ENCODE results near the gene ALG9.

ALG9 gene

DNA sequence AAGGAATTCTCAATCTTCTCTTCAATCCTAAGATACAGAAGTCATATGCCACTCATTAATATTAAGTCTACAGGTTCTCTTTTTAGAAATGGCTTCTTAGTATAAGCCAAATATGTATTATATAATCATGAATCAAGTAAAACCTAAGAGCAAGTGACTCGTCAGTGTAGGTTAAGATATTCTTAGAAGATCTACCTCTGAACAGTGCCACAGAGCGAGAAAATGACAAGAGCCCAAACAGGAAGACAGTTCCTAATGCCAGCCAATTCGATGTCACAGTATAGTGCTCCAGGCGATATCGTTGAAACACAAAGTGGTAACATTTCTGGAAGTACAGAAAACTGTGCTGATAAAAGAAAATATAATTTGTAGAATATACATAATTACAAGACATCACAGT is 33.3 kb downstream of the ALG9 start:
- in situ Hi-C loops (cut with MboI; ENCODE audit: low pct_unique_long_range_greater_than_20kb, low sequenced_read_pairs, unreplicated experiment): no loop called here
- TF ChIP-seq, protein P1, sequence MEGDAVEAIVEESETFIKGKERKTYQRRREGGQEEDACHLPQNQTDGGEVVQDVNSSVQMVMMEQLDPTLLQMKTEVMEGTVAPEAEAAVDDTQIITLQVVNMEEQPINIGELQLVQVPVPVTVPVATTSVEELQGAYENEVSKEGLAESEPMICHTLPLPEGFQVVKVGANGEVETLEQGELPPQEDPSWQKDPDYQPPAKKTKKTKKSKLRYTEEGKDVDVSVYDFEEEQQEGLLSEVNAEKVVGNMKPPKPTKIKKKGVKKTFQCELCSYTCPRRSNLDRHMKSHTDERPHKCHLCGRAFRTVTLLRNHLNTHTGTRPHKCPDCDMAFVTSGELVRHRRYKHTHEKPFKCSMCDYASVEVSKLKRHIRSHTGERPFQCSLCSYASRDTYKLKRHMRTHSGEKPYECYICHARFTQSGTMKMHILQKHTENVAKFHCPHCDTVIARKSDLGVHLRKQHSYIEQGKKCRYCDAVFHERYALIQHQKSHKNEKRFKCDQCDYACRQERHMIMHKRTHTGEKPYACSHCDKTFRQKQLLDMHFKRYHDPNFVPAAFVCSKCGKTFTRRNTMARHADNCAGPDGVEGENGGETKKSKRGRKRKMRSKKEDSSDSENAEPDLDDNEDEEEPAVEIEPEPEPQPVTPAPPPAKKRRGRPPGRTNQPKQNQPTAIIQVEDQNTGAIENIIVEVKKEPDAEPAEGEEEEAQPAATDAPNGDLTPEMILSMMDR (IDR thresholded peaks at IDR 0.05; ENCODE audit: extremely low read depth, insufficient read depth, missing control alignments): no peak
- DNase-seq (ENCODE audit: low spot score): no peak

DNA sequence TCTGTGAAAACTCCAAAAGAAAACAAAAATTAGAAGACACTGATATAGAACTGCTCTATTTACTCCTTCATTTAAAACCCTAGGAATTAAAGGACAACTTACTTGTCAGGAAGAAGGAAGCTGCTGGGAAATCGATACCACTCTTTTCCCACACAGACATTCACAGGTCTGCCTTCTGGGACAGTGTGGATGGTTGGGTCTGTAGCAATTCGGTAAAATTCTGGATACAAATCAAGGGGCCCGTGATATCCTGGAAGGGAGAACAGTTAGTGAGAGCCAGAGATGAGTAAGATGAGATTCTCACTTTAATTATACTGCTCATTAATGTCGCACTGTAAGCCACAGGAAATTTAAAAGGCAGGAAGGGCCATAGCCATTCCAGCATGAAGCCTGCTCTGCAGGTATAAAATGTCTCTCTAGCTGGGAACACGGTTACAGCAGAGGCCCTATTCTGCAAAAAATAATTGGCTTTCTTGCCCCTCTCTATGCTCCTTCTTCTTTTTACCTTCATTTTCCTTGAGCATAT is 34.0 kb downstream of the ALG9 start:
- no peak for DNase-seq (ENCODE audit: low spot score)
- in situ Hi-C loops (cut with MboI; ENCODE audit: low pct_unique_long_range_greater_than_20kb, low sequenced_read_pairs, unreplicated experiment): no loop called here
- TF ChIP-seq, protein P1 (IDR thresholded peaks at IDR 0.05; ENCODE audit: extremely low read depth, insufficient read depth, missing control alignments): no peak

DNA sequence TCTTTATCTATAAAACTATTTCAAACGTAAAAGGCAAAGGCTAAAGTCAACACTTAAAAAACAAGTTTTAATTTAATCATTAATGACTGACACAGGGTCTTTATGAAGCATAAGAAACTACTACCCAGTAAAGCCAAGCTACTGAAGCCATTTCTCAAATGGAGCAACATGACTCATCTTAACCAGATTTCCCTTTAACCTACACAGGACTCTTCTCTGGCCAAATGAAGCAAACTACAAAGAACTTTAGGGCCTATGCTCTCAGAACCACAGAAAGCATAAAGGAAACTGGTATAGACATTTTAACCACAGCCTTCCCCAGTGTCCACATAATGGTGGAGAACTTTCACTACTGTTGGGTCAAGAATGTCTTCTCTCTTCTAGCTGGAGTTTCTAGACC is 34.7 kb downstream of the ALG9 start:
- in situ Hi-C loops (cut with MboI; ENCODE audit: low pct_unique_long_range_greater_than_20kb, low sequenced_read_pairs, unreplicated experiment): no loop called here
- DNase-seq (ENCODE audit: low spot score): peak; percentile 27
- TF ChIP-seq, protein P1 (IDR thresholded peaks at IDR 0.05; ENCODE audit: extremely low read depth, insufficient read depth, missing control alignments): no peak

DNA sequence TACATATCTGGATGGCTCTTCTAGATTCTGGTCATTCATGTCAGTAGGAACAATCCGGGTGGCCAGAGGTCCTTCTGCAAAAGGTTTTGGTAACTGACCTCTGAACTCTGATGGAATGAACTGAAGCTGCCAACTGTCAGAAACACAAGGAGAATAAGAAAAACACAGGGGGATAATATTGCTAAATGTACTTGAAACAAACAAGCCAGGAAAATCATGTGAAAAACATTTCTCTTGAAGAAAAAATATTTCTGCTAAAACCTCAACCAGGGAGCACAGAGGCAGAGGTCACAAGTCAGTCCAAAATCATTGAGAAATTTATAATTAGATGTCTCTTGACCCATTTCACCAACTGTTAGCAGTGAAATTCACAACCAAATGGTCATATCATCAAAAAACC is 35.2 kb downstream of the ALG9 start:
- in situ Hi-C loops (cut with MboI; ENCODE audit: low pct_unique_long_range_greater_than_20kb, low sequenced_read_pairs, unreplicated experiment): no loop called here
- no peak for DNase-seq (ENCODE audit: low spot score)
- TF ChIP-seq, protein P1 (IDR thresholded peaks at IDR 0.05; ENCODE audit: extremely low read depth, insufficient read depth, missing control alignments): no peak

DNA sequence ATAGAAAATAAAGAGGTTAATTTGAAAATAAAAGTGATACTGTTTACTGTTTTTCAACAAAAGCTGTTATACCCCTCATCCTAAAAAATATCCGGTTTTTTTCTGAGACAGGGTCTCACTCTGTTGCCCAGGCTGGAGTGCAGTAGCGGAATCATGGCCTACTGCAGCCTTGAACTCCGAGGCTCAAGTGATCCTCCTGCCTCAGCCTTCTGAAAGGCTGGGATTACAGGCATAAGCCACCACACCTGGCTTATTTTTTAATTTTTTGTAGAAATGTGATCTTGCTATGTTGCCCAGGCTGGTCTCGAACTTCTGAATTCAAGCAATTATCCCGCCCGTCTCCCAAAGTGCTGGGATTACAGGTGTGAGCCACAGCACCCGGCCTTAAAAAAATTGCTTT is 35.7 kb downstream of the ALG9 start:
- TF ChIP-seq, protein P1 (IDR thresholded peaks at IDR 0.05; ENCODE audit: extremely low read depth, insufficient read depth, missing control alignments): no peak
- no peak for DNase-seq (ENCODE audit: low spot score)
- in situ Hi-C loops (cut with MboI; ENCODE audit: low pct_unique_long_range_greater_than_20kb, low sequenced_read_pairs, unreplicated experiment): no loop called here

DNA sequence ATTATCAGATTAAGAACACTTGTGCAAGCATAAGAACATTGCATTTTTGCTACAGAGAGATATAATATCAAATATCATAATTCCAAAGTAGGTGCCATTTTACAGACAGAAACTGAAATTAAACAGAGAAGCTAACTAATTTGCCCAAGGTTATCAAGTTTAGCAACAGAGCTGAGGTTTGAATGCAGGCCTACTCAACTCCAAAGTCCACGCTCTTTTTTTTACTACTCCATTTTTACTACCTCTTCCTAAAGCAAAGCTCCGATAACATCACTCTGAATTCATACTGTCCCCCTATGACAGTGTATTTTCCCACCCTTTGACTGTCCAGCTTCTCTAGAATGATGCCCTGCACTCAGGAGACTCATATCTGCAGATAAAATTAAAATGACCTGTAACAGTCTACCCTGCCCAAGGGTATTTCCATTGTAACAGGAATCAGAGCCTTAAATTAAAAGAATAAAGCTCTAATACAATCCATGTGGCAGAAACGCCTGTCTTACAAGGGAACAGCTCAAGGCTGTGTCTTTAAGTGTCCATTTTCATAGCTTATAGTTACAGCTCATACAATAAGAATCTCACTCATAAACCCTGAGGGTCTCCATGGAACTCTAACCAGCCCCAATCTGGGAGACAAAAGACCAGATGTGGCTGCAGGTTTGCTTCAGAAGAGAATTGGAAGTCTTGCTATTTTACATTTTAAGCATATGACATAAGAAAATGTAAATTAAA is 36.8 kb downstream of the ALG9 start:
- TF ChIP-seq, protein P1 (IDR thresholded peaks at IDR 0.05; ENCODE audit: extremely low read depth, insufficient read depth, missing control alignments): no peak
- no peak for DNase-seq (ENCODE audit: low spot score)
- in situ Hi-C loops (cut with MboI; ENCODE audit: low pct_unique_long_range_greater_than_20kb, low sequenced_read_pairs, unreplicated experiment): no loop called here
